WI38 (cell line): ENCODE data around the gene ATOX1.

ENCODE experiments used
- H3K4me3 ChIP-seq: 2 replicates; pipeline ENCODE4 v1.5.1; 2011; ENCODE audit warnings: low read depth, mild to moderate bottlenecking, control low read depth, low read length
- CTCF ChIP-seq: IDR thresholded peaks from 2 replicates; pipeline ENCODE4 v1.5.1; 2012; ENCODE audit warnings: low read depth, mild to moderate bottlenecking, control low read depth, low read length

Gene ATOX1

GRCh38 chr5:151758430-151759241 lies at the start of gene ATOX1:
TSS of gene ATOX1 (minus strand) at chr5:151758631. CDS start at chr5:151758551, 80 bp downstream.
- peak within 1 kb of the TSS; percentile 76 for H3K4me3 ChIP-seq

GRCh38 chr5:151805414-151806223 lies 47.2 kb upstream of the ATOX1 start:
- no peak overlapping the region for H3K4me3 ChIP-seq
- no peak for TF ChIP-seq CTCF

More at GRCh38 chr5:151758430-151759241, at the start of gene ATOX1:
- TF ChIP-seq CTCF, result no peak

- TF ChIP-seq CTCF, result no peak
- no peak overlapping the region for H3K4me3 ChIP-seq
Observed at GRCh38 chr5:151800532-151800931, 42.1 kb upstream of the ATOX1 start.

- no peak for TF ChIP-seq CTCF
- H3K4me3 ChIP-seq, result no peak overlapping the region
Observed at GRCh38 chr5:151799407-151799806, 41.0 kb upstream of the ATOX1 start.

- no peak for TF ChIP-seq CTCF
- H3K4me3 ChIP-seq, result no peak overlapping the region
Observed at GRCh38 chr5:151798674-151799073, 40.2 kb upstream of the ATOX1 start.

GRCh38 chr5:151795426-151795825 lies 37.0 kb upstream of the ATOX1 start:
- H3K4me3 ChIP-seq, result no peak overlapping the region
- no peak for TF ChIP-seq CTCF

- TF ChIP-seq CTCF, result no peak
- no peak overlapping the region for H3K4me3 ChIP-seq
Observed at GRCh38 chr5:151793358-151793757, 34.9 kb upstream of the ATOX1 start.
